Bronchial epithelial cell (primary cell): ENCODE data around the gene NLRC5. TPM values are rescaled to one million over a fixed set of nuclear protein-coding genes. Genes with fewer than 3 reads are reported as not detected.

Experiments
- DNase-seq: peaks from one replicate; pipeline ENCODE4 v3.0.0-alpha.2; 2010; ENCODE audit warnings: low read depth
- FAIRE-seq: peaks from 2 replicates; lab custom pipeline; 2011; peaks lifted over from hg19 to GRCh38; lab: Jason Lieb, UNC
- H3K27me3 ChIP-seq: 2 replicates; pipeline ENCODE4 v1.5.1; 2011; ENCODE audit warnings: low read length; ENCODE audit not compliant: control insufficient read depth, insufficient read depth
- H3K36me3 ChIP-seq: 2 replicates; pipeline ENCODE4 v1.5.1; 2011; ENCODE audit warnings: low read length; ENCODE audit not compliant: control insufficient read depth, insufficient read depth
- H3K4me3 ChIP-seq: 2 replicates; pipeline ENCODE4 v1.5.1; 2011; ENCODE audit warnings: mild to moderate bottlenecking, low read depth, low read length, control low read depth
- CTCF ChIP-seq: IDR thresholded peaks from 2 replicates; pipeline ENCODE4 v1.5.1; 2011; ENCODE audit warnings: mild to moderate bottlenecking, moderate library complexity, low read length, control low read depth, inconsistent platforms; ENCODE audit not compliant: insufficient read depth, severe bottlenecking
- total RNA-seq: library from RNA; depleted of rRNA; stranded (reverse); fragments of >200 nt; gene quantifications from 2 replicates; pipeline ENCODE4 v1.2.1, GENCODE V29; 2014

The NLRC5 gene
- total RNA-seq, 1 donor from 2014 or later, result 2.1 TPM

- peak; percentile 77 for DNase-seq
- peak; percentile 95 for FAIRE-seq
- Histone ChIP-seq H3K4me3 (no peak overlapping the region), H3K27me3 (peaks cover 2% of the 10 kb centered on the region), H3K36me3 (no peaks in the 10 kb centered on the region)
- TF ChIP-seq CTCF, result no peak
These were observed 82.7 kb downstream of the NLRC5 start for GRCh38 chr16:57071831-57072582.

GRCh38 chr16:57072616-57073275 lies 83.4 kb downstream of the NLRC5 start:
- DNase-seq (no peak), FAIRE-seq (peak; percentile 13)
- Histone ChIP-seq H3K4me3 (no peak overlapping the region), H3K36me3 (no peaks in the 10 kb centered on the region), H3K27me3 (peaks cover 2% of the 10 kb centered on the region)
- no peak for TF ChIP-seq CTCF

- FAIRE-seq (no peak), DNase-seq (no peak)
- H3K36me3 ChIP-seq, result no peaks in the 10 kb centered on the region
- TF ChIP-seq CTCF, result no peak
- no peak overlapping the region for H3K4me3 ChIP-seq
- H3K27me3 ChIP-seq, result no peaks in the 10 kb centered on the region
These were observed 88.4 kb downstream of the NLRC5 start for GRCh38 chr16:57077714-57078113.

- FAIRE-seq, result no peak
- no peaks in the 10 kb centered on the region for H3K27me3 ChIP-seq
- no peak for TF ChIP-seq CTCF
- no peak for DNase-seq
- no peak overlapping the region for H3K4me3 ChIP-seq
- no peaks in the 10 kb centered on the region for H3K36me3 ChIP-seq
These were observed 92.4 kb downstream of the NLRC5 start for GRCh38 chr16:57081744-57082143.

GRCh38 chr16:57082664-57083063 lies 93.3 kb downstream of the NLRC5 start:
- TF ChIP-seq CTCF, result no peak
- Histone ChIP-seq H3K4me3 (no peak overlapping the region), H3K27me3 (no peaks in the 10 kb centered on the region), H3K36me3 (no peaks in the 10 kb centered on the region)
- FAIRE-seq (peak; percentile 79), DNase-seq (no peak)
